Tongue (tissue), 2 donors: ENCODE results near the gene JDP2. TPM values are rescaled to one million over a fixed set of nuclear protein-coding genes. Genes with fewer than 3 reads are reported as not detected.
"Not testable (repeated sequence)": the region's sequence is repeated elsewhere in the genome, so short reads cannot be mapped to it uniquely, and the experiment has no call there.

Source experiments
- DNase-seq: peaks from one replicate; pipeline ENCODE4 v3.0.0-alpha.2; 2015
- total RNA-seq: library from RNA; depleted of rRNA; stranded (reverse); fragments of >200 nt; gene quantifications from one replicate; pipeline ENCODE4 v1.2.3, GENCODE V29; 2014

JDP2 gene
- total RNA-seq, 1 donor from 2014 or later: 54.7 TPM

GRCh38 chr14:75456069-75456996 is 28.5 kb downstream of the JDP2 start:
- no peak for DNase-seq

GRCh38 chr14:75456997-75457335 is 29.1 kb downstream of the JDP2 start:
- no peak for DNase-seq

GRCh38 chr14:75457648-75458165 is 29.9 kb downstream of the JDP2 start:
- DNase-seq: no peak

- no peak for DNase-seq
Measured at GRCh38 chr14:75458305-75458704, 30.5 kb downstream of the JDP2 start.

GRCh38 chr14:75459099-75459741 is 31.4 kb downstream of the JDP2 start:
- no peak for DNase-seq

- DNase-seq: no peak
Measured at GRCh38 chr14:75459791-75460190, 32.0 kb downstream of the JDP2 start.

GRCh38 chr14:75460394-75460793 is 32.6 kb downstream of the JDP2 start:
- DNase-seq: no peak

- DNase-seq: no peak
Measured at GRCh38 chr14:75461303-75461702, 33.5 kb downstream of the JDP2 start.

GRCh38 chr14:75461755-75462349 is 34.0 kb downstream of the JDP2 start:
- DNase-seq: no peak

GRCh38 chr14:75464626-75465025 is 36.8 kb downstream of the JDP2 start:
- DNase-seq: no peak

- no peak for DNase-seq
Measured at GRCh38 chr14:75467763-75468162, 39.9 kb downstream of the JDP2 start.

GRCh38 chr14:75469164-75469563 is 41.3 kb downstream of the JDP2 start:
- no peak for DNase-seq

- DNase-seq: no peak
Measured at GRCh38 chr14:75469606-75470237, 41.9 kb downstream of the JDP2 start.

- DNase-seq: no peak
Measured at GRCh38 chr14:75470238-75470797, 42.5 kb downstream of the JDP2 start.

- no peak for DNase-seq
Measured at GRCh38 chr14:75471059-75471458, 43.2 kb downstream of the JDP2 start.

GRCh38 chr14:75474127-75474526 is 46.3 kb downstream of the JDP2 start:
- DNase-seq: not testable (repeated sequence)

GRCh38 chr14:75476274-75476995 is 48.6 kb downstream of the JDP2 start:
- peak; percentile 71 for DNase-seq

- no peak for DNase-seq
Measured at GRCh38 chr14:75477881-75478280, 50.1 kb downstream of the JDP2 start.

- DNase-seq: peak; percentile 26
Measured at GRCh38 chr14:75479770-75480600, 52.2 kb downstream of the JDP2 start.

GRCh38 chr14:75482366-75482765 is 54.5 kb downstream of the JDP2 start:
- DNase-seq: no peak
